GM12878 (cell line): ENCODE measurements around the gene SFXN5. TPM values are rescaled to one million over a fixed set of nuclear protein-coding genes. Genes with fewer than 3 reads are reported as not detected.

Experiments used
- ATAC-seq: fragments of 200-7000 bp; cut with Tn5 transposase; 3 replicates; pipeline ENCODE4 v1.9.1; 2020; ENCODE audit warnings: mild to moderate bottlenecking, moderate library complexity
- BruUV-seq: library from RNA; stranded (reverse); fragments of 400-500 nt; replicated peaks from 2 replicates; lab custom pipeline; 2021; lab: Mats Ljungman, UMichigan
- CTCF ChIA-PET: fragments of 300-600 bp; sonication (Branson Sonifier 250); formaldehyde crosslinking; extraction: SDS; loops from one replicate; lab custom pipeline; 2021; ENCODE audit warnings: inconsistent platforms; lab: Yijun Ruan, JAX
- POLR2A ChIA-PET: fragments of 350-600 bp; formaldehyde crosslinking; extraction: SDS; loops from one replicate; lab custom pipeline; 2021; ENCODE audit warnings: inconsistent platforms; lab: Charles Lee
- RAD21 ChIA-PET: fragments of 300-600 bp; sonication (Branson Sonifier 250); formaldehyde crosslinking; loops from one replicate; lab custom pipeline; 2023; ENCODE audit warnings: antibody characterized with exemption; ENCODE audit not compliant: unreplicated experiment; lab: Charles Lee
- SMC1A ChIA-PET: fragments of 300-600 bp; sonication (Branson Sonifier 250); formaldehyde crosslinking; loops from one replicate; lab custom pipeline; 2023; ENCODE audit not compliant: unreplicated experiment, uncharacterized antibody; lab: Charles Lee
- DNase-seq: peaks from one replicate; pipeline ENCODE4 v3.0.0-alpha.2; 2011; ENCODE audit warnings: low read depth, low spot score
- FAIRE-seq: peaks from 3 replicates; lab custom pipeline; 2011; peaks lifted over from hg19 to GRCh38; lab: Jason Lieb, UNC
- H2AFZ ChIP-seq: 2 replicates; pipeline ENCODE4 v1.6.0; 2011; ENCODE audit warnings: low read depth, low read length, control low read depth; ENCODE audit not compliant: control insufficient read depth
- H3K27ac ChIP-seq: 2 replicates; pipeline ENCODE4 v1.5.1; 2011; ENCODE audit warnings: control low read depth; ENCODE audit not compliant: control insufficient read depth, insufficient read depth
- H3K27me3 ChIP-seq, 2 experiments: replicated peaks in 1 of 2; 2 replicates each; pipeline versions ENCODE4 v1.6.0 to v1.6.1; 2011; ENCODE audit warnings: low read length in 1 of 2; ENCODE audit not compliant: control insufficient read depth in 2 of 2, insufficient read depth in 2 of 2
- H3K36me3 ChIP-seq, 2 experiments: 2 replicates each; pipeline ENCODE4 v1.5.1; 2011; ENCODE audit warnings: low read length in 1 of 2; ENCODE audit not compliant: control insufficient read depth in 2 of 2, insufficient read depth in 2 of 2
- H3K4me1 ChIP-seq: 2 replicates; pipeline ENCODE4 v1.6.1; 2011; ENCODE audit warnings: mild to moderate bottlenecking, low read length, moderate library complexity, mixed read lengths; ENCODE audit not compliant: control insufficient read depth, insufficient read depth
- H3K4me2 ChIP-seq: 2 replicates; pipeline ENCODE4 v1.6.0; 2011; ENCODE audit warnings: control low read depth; ENCODE audit not compliant: control insufficient read depth, insufficient read depth
- H3K4me3 ChIP-seq: fragments of 200-600 bp; sonication (generic); 2 replicates; pipeline ENCODE4 v1.5.1; 2016
- H3K79me2 ChIP-seq: 2 replicates; pipeline ENCODE4 v1.6.0; 2011; ENCODE audit warnings: low read length; ENCODE audit not compliant: control insufficient read depth, insufficient read depth
- H3K9ac ChIP-seq: 2 replicates; pipeline ENCODE4 v1.8.0; 2011; ENCODE audit warnings: low read length, control low read depth, mixed read lengths; ENCODE audit not compliant: control insufficient read depth, insufficient read depth
- H3K9me3 ChIP-seq: replicated peaks from 3 replicates; pipeline ENCODE4 v1.5.1; 2011; ENCODE audit warnings: mild to moderate bottlenecking, low read length; ENCODE audit not compliant: control insufficient read depth, insufficient read depth
- H4K20me1 ChIP-seq: 2 replicates; pipeline ENCODE4 v1.6.0; 2011; ENCODE audit not compliant: control insufficient read depth, insufficient read depth
- CBX5 ChIP-seq: sonication (generic); IDR thresholded peaks from 2 replicates; pipeline ENCODE4 v1.6.1; 2016; ENCODE audit warnings: low read depth, moderate library complexity, mild to moderate bottlenecking, inconsistent platforms
- CHD2 ChIP-seq: IDR thresholded peaks from 2 replicates; pipeline ENCODE4 v1.6.1; 2011; ENCODE audit warnings: low read depth, low read length, improper control_type of control experiment, borderline replicate concordance
- EED ChIP-seq: sonication (generic); IDR thresholded peaks from 2 replicates; pipeline ENCODE4 v1.6.1; 2016; ENCODE audit warnings: antibody characterized with exemption, low read depth
- HDAC2 ChIP-seq: fragments of 200-600 bp; sonication (generic); IDR thresholded peaks from 2 replicates; pipeline ENCODE4 v1.6.1; 2017
- POLR2AphosphoS5 ChIP-seq: IDR thresholded peaks from 2 replicates; pipeline ENCODE4 v1.6.1; 2011; ENCODE audit warnings: mild to moderate bottlenecking, low read length, inconsistent platforms
- SREBF2 ChIP-seq: IDR thresholded peaks from 2 replicates; pipeline ENCODE4 v1.6.1; 2012; ENCODE audit warnings: mild to moderate bottlenecking, low read length
- WRNIP1 ChIP-seq: IDR thresholded peaks from 2 replicates; pipeline ENCODE4 v1.6.1; 2011; ENCODE audit warnings: low read depth, low read length, improper control_type of control experiment, borderline replicate concordance
- YY1 ChIP-seq: IDR thresholded peaks from 2 replicates; pipeline ENCODE4 v1.6.1; 2011; ENCODE audit warnings: low read depth, mild to moderate bottlenecking, low read length
- WGBS: methylation state at CpG from one replicate; pipeline ENCODE4 v1.1.6; 2016; ENCODE audit warnings: low lambda C conversion rate; ENCODE audit not compliant: insufficient replicate concordance, insufficient coverage; ENCODE audit errors: missing lambda C conversion rate; 5-methylcytosine and 5-hydroxymethylcytosine counted together
- in situ Hi-C: fragments of 300-500 bp; cut with MboI; formaldehyde crosslinking; loops from 9 replicates; pipeline ENCODE4 v1.14.3; 2018; ENCODE audit warnings: mixed read lengths
- intact Hi-C: fragments of 100-400 bp; cut with micrococcal nuclease; formaldehyde crosslinking; loops from one replicate; pipeline ENCODE4 v1.14.2; 2022; ENCODE audit not compliant: unreplicated experiment
- polyA plus RNA-seq, 11 experiments: library from polyadenylated mRNA; depleted of rRNA in 4 of 11; unstranded in 6 of 11; stranded (reverse) in 5 of 11; fragments of >200 nt; fragmentation: Nextera tagmentation in 4 of 11; fragmentation: Illumina TruSeq in 1 of 11; extraction: Ambion mirVana in 4 of 11; extraction: Trizol in 1 of 11; gene quantifications; 1 replicate in 1 of 11; 2 replicates in 10 of 11; pipeline versions ENCODE4 v1.2.1 to v1.2.3, GENCODE V29; 2011 to 2016; ENCODE audit warnings: inconsistent platforms in 2 of 11, missing spikeins in 2 of 11, low read depth in 1 of 11
- total RNA-seq, 4 experiments: library from RNA; depleted of rRNA in 3 of 4; stranded (reverse); fragments of >200 nt in 3 of 4; fragmentation: Illumina TruSeq in 1 of 4; extraction: Trizol in 1 of 4; gene quantifications; 2 replicates each; pipeline versions ENCODE4 v1.2.1 to v1.2.3, GENCODE V29; 2013 to 2021
- TF ChIP-seq, protein P1 (sequence below): fragments of 450-650 bp; IDR thresholded peaks from 2 replicates; pipeline ENCODE4 v1.6.1; 2017; ENCODE audit warnings: mild to moderate bottlenecking
- TF ChIP-seq, protein P2 (sequence below): IDR thresholded peaks from 2 replicates; pipeline ENCODE4 v1.6.1; 2012; ENCODE audit warnings: mild to moderate bottlenecking, low read depth, low read length
- TF ChIP-seq, protein P3 (sequence below): fragments of 450-650 bp; IDR thresholded peaks from 2 replicates; pipeline ENCODE4 v1.6.1; 2017; ENCODE audit warnings: antibody characterized with exemption, mild to moderate bottlenecking, moderate library complexity
- TF ChIP-seq, protein P4 (sequence below): fragments of 450-650 bp; IDR thresholded peaks from 2 replicates; pipeline ENCODE4 v1.6.1; 2017; ENCODE audit warnings: borderline replicate concordance
- TF ChIP-seq, protein P5 (sequence below): IDR thresholded peaks from 2 replicates; pipeline ENCODE4 v1.6.1; 2011; ENCODE audit warnings: borderline replicate concordance, low read depth, mild to moderate bottlenecking, moderate library complexity, mixed read lengths, low read length; ENCODE audit not compliant: insufficient read depth; ENCODE audit errors: extremely low read length

Gene SFXN5
- total and polyA plus RNA-seq, 10 of the 15 experiments (the other 5 are each of a cell fraction or from before 2014, with no cell fraction given): 3.3 to 15.9 (median 11.2) TPM

DNA sequence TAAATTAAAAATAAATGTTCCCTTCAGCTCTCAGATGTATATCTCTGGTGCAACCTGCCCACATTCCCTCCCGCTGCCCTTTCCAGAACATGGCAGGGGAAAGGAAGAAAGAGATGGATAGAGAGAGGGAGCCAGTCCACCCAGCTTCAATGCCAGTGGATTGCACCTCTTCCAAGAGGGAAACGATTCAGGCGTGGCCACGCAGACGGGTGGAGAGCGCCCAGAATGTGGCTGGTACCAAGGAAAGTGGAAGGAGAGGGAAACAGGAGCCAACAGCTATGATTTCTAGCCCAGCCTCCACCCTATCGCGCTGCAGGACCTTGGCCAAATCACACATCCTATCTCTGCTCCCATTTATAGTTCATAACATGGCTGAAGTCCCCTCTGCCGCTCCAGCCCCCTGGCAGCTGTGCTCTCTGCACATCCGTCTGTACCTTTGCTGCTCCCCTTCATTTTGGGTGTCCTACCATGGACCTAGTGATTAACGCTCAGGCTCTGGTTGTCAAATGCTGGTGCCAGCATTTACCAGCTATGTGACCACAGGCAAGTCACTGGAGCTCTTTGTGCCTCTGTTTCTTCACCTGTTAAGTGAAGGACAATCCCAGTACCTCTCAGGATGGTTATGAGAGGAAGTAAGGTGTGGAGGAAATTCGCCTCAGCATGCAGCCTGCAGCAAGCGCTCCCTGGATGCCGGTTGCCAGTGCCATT, 66.5 kb downstream of the SFXN5 start:
- DNase-seq: no peak
- in situ Hi-C loops: no loop called here
- TF ChIP-seq YY1: no peak
- TF ChIP-seq CBX5: no peak
- TF ChIP-seq WRNIP1: no peak
- TF ChIP-seq, protein P1, sequence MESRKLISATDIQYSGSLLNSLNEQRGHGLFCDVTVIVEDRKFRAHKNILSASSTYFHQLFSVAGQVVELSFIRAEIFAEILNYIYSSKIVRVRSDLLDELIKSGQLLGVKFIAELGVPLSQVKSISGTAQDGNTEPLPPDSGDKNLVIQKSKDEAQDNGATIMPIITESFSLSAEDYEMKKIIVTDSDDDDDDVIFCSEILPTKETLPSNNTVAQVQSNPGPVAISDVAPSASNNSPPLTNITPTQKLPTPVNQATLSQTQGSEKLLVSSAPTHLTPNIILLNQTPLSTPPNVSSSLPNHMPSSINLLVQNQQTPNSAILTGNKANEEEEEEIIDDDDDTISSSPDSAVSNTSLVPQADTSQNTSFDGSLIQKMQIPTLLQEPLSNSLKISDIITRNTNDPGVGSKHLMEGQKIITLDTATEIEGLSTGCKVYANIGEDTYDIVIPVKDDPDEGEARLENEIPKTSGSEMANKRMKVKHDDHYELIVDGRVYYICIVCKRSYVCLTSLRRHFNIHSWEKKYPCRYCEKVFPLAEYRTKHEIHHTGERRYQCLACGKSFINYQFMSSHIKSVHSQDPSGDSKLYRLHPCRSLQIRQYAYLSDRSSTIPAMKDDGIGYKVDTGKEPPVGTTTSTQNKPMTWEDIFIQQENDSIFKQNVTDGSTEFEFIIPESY: no peak
- TF ChIP-seq SREBF2: no peak
- no peak for TF ChIP-seq CHD2
- TF ChIP-seq, protein P2, sequence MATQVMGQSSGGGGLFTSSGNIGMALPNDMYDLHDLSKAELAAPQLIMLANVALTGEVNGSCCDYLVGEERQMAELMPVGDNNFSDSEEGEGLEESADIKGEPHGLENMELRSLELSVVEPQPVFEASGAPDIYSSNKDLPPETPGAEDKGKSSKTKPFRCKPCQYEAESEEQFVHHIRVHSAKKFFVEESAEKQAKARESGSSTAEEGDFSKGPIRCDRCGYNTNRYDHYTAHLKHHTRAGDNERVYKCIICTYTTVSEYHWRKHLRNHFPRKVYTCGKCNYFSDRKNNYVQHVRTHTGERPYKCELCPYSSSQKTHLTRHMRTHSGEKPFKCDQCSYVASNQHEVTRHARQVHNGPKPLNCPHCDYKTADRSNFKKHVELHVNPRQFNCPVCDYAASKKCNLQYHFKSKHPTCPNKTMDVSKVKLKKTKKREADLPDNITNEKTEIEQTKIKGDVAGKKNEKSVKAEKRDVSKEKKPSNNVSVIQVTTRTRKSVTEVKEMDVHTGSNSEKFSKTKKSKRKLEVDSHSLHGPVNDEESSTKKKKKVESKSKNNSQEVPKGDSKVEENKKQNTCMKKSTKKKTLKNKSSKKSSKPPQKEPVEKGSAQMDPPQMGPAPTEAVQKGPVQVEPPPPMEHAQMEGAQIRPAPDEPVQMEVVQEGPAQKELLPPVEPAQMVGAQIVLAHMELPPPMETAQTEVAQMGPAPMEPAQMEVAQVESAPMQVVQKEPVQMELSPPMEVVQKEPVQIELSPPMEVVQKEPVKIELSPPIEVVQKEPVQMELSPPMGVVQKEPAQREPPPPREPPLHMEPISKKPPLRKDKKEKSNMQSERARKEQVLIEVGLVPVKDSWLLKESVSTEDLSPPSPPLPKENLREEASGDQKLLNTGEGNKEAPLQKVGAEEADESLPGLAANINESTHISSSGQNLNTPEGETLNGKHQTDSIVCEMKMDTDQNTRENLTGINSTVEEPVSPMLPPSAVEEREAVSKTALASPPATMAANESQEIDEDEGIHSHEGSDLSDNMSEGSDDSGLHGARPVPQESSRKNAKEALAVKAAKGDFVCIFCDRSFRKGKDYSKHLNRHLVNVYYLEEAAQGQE: no peak
- TF ChIP-seq, protein P3, sequence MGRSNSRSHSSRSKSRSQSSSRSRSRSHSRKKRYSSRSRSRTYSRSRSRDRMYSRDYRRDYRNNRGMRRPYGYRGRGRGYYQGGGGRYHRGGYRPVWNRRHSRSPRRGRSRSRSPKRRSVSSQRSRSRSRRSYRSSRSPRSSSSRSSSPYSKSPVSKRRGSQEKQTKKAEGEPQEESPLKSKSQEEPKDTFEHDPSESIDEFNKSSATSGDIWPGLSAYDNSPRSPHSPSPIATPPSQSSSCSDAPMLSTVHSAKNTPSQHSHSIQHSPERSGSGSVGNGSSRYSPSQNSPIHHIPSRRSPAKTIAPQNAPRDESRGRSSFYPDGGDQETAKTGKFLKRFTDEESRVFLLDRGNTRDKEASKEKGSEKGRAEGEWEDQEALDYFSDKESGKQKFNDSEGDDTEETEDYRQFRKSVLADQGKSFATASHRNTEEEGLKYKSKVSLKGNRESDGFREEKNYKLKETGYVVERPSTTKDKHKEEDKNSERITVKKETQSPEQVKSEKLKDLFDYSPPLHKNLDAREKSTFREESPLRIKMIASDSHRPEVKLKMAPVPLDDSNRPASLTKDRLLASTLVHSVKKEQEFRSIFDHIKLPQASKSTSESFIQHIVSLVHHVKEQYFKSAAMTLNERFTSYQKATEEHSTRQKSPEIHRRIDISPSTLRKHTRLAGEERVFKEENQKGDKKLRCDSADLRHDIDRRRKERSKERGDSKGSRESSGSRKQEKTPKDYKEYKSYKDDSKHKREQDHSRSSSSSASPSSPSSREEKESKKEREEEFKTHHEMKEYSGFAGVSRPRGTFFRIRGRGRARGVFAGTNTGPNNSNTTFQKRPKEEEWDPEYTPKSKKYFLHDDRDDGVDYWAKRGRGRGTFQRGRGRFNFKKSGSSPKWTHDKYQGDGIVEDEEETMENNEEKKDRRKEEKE: no peak
- TF ChIP-seq, protein P4, sequence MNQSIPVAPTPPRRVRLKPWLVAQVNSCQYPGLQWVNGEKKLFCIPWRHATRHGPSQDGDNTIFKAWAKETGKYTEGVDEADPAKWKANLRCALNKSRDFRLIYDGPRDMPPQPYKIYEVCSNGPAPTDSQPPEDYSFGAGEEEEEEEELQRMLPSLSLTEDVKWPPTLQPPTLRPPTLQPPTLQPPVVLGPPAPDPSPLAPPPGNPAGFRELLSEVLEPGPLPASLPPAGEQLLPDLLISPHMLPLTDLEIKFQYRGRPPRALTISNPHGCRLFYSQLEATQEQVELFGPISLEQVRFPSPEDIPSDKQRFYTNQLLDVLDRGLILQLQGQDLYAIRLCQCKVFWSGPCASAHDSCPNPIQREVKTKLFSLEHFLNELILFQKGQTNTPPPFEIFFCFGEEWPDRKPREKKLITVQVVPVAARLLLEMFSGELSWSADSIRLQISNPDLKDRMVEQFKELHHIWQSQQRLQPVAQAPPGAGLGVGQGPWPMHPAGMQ: no peak
- no peak for TF ChIP-seq EED
- TF ChIP-seq HDAC2: no peak
- no peak for TF ChIP-seq POLR2AphosphoS5
- TF ChIP-seq, protein P5, sequence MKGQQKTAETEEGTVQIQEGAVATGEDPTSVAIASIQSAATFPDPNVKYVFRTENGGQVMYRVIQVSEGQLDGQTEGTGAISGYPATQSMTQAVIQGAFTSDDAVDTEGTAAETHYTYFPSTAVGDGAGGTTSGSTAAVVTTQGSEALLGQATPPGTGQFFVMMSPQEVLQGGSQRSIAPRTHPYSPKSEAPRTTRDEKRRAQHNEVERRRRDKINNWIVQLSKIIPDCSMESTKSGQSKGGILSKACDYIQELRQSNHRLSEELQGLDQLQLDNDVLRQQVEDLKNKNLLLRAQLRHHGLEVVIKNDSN: no peak

More for the DNA sequence above, 66.5 kb downstream of the SFXN5 start:
- BruUV-seq: no TSS peak
- ATAC-seq: no peak
- FAIRE-seq: no peak
- Histone ChIP-seq H3K79me2 (no peaks in the 10 kb centered on the region), H2AFZ (no peak overlapping the region), H3K4me3 (no peak overlapping the region), H3K36me3 (no peaks in the 10 kb centered on the region; a peak in 2 of 4 replicates), H3K4me2 (no peak overlapping the region), H3K27me3 (no peaks in the 10 kb centered on the region), H4K20me1 (no peaks in the 10 kb centered on the region), H3K27ac (no peak overlapping the region), H3K9ac (no peak overlapping the region), H3K4me1 (no peaks in the 10 kb centered on the region), H3K9me3 (no peaks in the 10 kb centered on the region)
- CTCF ChIA-PET: interaction anchor here (0.6 to 1.4 kb wide), 3 partner anchors 11 to 153 kb away, joined by 3 to 5 read pairs (median 3); no protein-coding TSS in a partner anchor
- 70% methylated on average over 14 of the region's 14 CpGs for WGBS
- RAD21 ChIA-PET: no interaction called here
- POLR2A ChIA-PET: no interaction called here
- intact Hi-C loops: no loop called here
- SMC1A ChIA-PET: interaction anchor here (0.6 to 0.7 kb wide), 2 partner anchors 31 to 48 kb away, joined by 3 read pairs; no protein-coding TSS in a partner anchor
